GM12878 (cell line): ENCODE results near the gene R3HDM2.

Source experiments
- BMI1 ChIP-seq: fragments of 450-650 bp; IDR thresholded peaks from 2 replicates; pipeline ENCODE4 v1.6.1; 2016; ENCODE audit warnings: mild to moderate bottlenecking, moderate library complexity, borderline replicate concordance
- CEBPB ChIP-seq, 2 experiments: fragments of 150-350 bp in 1 of 2; IDR thresholded peaks; 2 replicates each; pipeline ENCODE4 v1.6.1; 2012 to 2014; ENCODE audit warnings: low read depth in 2 of 2, low read length in 2 of 2, borderline replicate concordance in 1 of 2, inconsistent platforms in 1 of 2
- RAD21 ChIP-seq: IDR thresholded peaks from 2 replicates; pipeline ENCODE4 v1.6.1; 2011; ENCODE audit warnings: mild to moderate bottlenecking, low read depth, low read length, moderate library complexity; ENCODE audit not compliant: insufficient read depth
- WRNIP1 ChIP-seq: IDR thresholded peaks from 2 replicates; pipeline ENCODE4 v1.6.1; 2011; ENCODE audit warnings: low read depth, low read length, improper control_type of control experiment, borderline replicate concordance
- TF ChIP-seq, protein P1 (sequence below), 3 experiments: IDR thresholded peaks in 2 of 3; conservative IDR thresholded peaks in 1 of 3; 2 replicates each; pipeline ENCODE4 v1.5.1; 2011; ENCODE audit warnings: low read depth in 3 of 3, low read length in 3 of 3, mild to moderate bottlenecking in 3 of 3, control low read depth in 2 of 3, moderate library complexity in 2 of 3, inconsistent platforms in 1 of 3, mixed read lengths in 1 of 3; ENCODE audit not compliant: control insufficient read depth in 2 of 3, insufficient read depth in 1 of 3; ENCODE audit errors: extremely low read depth in 1 of 3
- TF ChIP-seq, protein P2 (sequence below): fragments of 450-650 bp; IDR thresholded peaks from 2 replicates; pipeline ENCODE4 v1.6.1; 2016; ENCODE audit warnings: mild to moderate bottlenecking, moderate library complexity, borderline replicate concordance

GRCh38 chr12:57214398-57214781 is 216.5 kb downstream of the R3HDM2 start:
- peak; percentile 43 for TF ChIP-seq RAD21
- TF ChIP-seq, protein P1, sequence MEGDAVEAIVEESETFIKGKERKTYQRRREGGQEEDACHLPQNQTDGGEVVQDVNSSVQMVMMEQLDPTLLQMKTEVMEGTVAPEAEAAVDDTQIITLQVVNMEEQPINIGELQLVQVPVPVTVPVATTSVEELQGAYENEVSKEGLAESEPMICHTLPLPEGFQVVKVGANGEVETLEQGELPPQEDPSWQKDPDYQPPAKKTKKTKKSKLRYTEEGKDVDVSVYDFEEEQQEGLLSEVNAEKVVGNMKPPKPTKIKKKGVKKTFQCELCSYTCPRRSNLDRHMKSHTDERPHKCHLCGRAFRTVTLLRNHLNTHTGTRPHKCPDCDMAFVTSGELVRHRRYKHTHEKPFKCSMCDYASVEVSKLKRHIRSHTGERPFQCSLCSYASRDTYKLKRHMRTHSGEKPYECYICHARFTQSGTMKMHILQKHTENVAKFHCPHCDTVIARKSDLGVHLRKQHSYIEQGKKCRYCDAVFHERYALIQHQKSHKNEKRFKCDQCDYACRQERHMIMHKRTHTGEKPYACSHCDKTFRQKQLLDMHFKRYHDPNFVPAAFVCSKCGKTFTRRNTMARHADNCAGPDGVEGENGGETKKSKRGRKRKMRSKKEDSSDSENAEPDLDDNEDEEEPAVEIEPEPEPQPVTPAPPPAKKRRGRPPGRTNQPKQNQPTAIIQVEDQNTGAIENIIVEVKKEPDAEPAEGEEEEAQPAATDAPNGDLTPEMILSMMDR (IDR thresholded peaks at IDR 0.05 in 2 of 3, conservative IDR thresholded peaks at IDR 0.05 in 1 of 3; ENCODE audit: control insufficient read depth in 2 of 3, extremely low read depth in 1 of 3, insufficient read depth in 1 of 3, low read depth in 3 of 3, low read length in 3 of 3), result peak; percentile 58 to 79 (median 75)
- no peak for TF ChIP-seq CEBPB (IDR thresholded peaks at IDR 0.05; ENCODE audit: borderline replicate concordance in 1 of 2, low read depth in 2 of 2, low read length in 2 of 2)
- TF ChIP-seq, protein P2, sequence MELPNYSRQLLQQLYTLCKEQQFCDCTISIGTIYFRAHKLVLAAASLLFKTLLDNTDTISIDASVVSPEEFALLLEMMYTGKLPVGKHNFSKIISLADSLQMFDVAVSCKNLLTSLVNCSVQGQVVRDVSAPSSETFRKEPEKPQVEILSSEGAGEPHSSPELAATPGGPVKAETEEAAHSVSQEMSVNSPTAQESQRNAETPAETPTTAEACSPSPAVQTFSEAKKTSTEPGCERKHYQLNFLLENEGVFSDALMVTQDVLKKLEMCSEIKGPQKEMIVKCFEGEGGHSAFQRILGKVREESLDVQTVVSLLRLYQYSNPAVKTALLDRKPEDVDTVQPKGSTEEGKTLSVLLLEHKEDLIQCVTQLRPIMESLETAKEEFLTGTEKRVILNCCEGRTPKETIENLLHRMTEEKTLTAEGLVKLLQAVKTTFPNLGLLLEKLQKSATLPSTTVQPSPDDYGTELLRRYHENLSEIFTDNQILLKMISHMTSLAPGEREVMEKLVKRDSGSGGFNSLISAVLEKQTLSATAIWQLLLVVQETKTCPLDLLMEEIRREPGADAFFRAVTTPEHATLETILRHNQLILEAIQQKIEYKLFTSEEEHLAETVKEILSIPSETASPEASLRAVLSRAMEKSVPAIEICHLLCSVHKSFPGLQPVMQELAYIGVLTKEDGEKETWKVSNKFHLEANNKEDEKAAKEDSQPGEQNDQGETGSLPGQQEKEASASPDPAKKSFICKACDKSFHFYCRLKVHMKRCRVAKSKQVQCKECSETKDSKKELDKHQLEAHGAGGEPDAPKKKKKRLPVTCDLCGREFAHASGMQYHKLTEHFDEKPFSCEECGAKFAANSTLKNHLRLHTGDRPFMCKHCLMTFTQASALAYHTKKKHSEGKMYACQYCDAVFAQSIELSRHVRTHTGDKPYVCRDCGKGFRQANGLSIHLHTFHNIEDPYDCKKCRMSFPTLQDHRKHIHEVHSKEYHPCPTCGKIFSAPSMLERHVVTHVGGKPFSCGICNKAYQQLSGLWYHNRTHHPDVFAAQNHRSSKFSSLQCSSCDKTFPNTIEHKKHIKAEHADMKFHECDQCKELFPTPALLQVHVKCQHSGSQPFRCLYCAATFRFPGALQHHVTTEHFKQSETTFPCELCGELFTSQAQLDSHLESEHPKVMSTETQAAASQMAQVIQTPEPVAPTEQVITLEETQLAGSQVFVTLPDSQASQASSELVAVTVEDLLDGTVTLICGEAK, result no peak
- no peak for TF ChIP-seq BMI1
- TF ChIP-seq WRNIP1, result no peak
